CD4-positive, alpha-beta T cell (primary cell): ENCODE results near the gene KHK. TPM values are rescaled to one million over a fixed set of nuclear protein-coding genes. Genes with fewer than 3 reads are reported as not detected.

ENCODE experiments used
- ATAC-seq: fragments of 200-7000 bp; cut with Tn5 transposase; one replicate; pipeline ENCODE4 v1.10.0; 2022; ENCODE audit warnings: mild to moderate bottlenecking; ENCODE audit not compliant: poor library complexity
- CTCF ChIA-PET: fragments of 350-600 bp; sonication (Branson Sonifier 250); formaldehyde crosslinking; loops from one replicate; lab custom pipeline; 2021; ENCODE audit warnings: antibody characterized with exemption, inconsistent platforms; lab: Charles Lee
- POLR2A ChIA-PET: fragments of 350-600 bp; sonication (Branson Sonifier 250); formaldehyde crosslinking; loops from one replicate; lab custom pipeline; 2021; ENCODE audit warnings: antibody characterized with exemption, inconsistent platforms; lab: Charles Lee
- DNase-seq, 14 experiments: peaks; one replicate each; pipeline ENCODE4 v3.0.0-alpha.2; 2013 to 2020; ENCODE audit warnings: mixed read lengths in 2 of 14
- H3K27ac ChIP-seq, 2 donors: one replicate each; pipeline versions ENCODE4 v1.5.1 to v1.7.0; 2013; ENCODE audit warnings: low read length in 2 of 2, low read depth in 1 of 2, mild to moderate bottlenecking in 1 of 2
- H3K27me3 ChIP-seq, 2 experiments: 1 replicate in 1 of 2; 2 replicates in 1 of 2; pipeline versions ENCODE4 v1.6.1 to v1.7.0; 2013; ENCODE audit warnings: low read length in 2 of 2, control low read depth in 1 of 2, mild to moderate bottlenecking in 1 of 2, moderate library complexity in 1 of 2; ENCODE audit not compliant: insufficient read depth in 2 of 2, control insufficient read depth in 1 of 2
- H3K36me3 ChIP-seq: one replicate; pipeline ENCODE4 v1.6.1; 2013; ENCODE audit warnings: low read length, control low read depth; ENCODE audit not compliant: insufficient read depth
- H3K4me1 ChIP-seq: one replicate; pipeline ENCODE4 v1.6.1; 2013; ENCODE audit warnings: low read length, control low read depth; ENCODE audit not compliant: insufficient read depth
- H3K4me3 ChIP-seq: one replicate; pipeline ENCODE4 v1.5.1; 2013; ENCODE audit warnings: mild to moderate bottlenecking, low read length, moderate library complexity
- H3K9me3 ChIP-seq, 2 experiments: 1 replicate in 1 of 2; 2 replicates in 1 of 2; pipeline versions ENCODE4 v1.6.1 to v1.7.0; 2013; ENCODE audit warnings: low read length in 2 of 2, mild to moderate bottlenecking in 2 of 2, control low read depth in 1 of 2, moderate library complexity in 1 of 2; ENCODE audit not compliant: control insufficient read depth in 1 of 2, insufficient read depth in 1 of 2
- H3K27ac Mint-ChIP-seq: one replicate; pipeline ENCODE4 v1.8.0; 2020; ENCODE audit warnings: mixed read lengths
- H3K27me3 Mint-ChIP-seq: one replicate; pipeline ENCODE4 v1.8.0; 2021; ENCODE audit warnings: mixed read lengths
- H3K36me3 Mint-ChIP-seq: one replicate; pipeline ENCODE4 v1.8.0; 2021; ENCODE audit warnings: low read depth, mixed read lengths
- H3K4me1 Mint-ChIP-seq: one replicate; pipeline ENCODE4 v1.8.0; 2021; ENCODE audit warnings: low read depth, mixed read lengths
- H3K4me3 Mint-ChIP-seq: one replicate; pipeline ENCODE4 v1.8.0; 2020; ENCODE audit warnings: mild to moderate bottlenecking, mixed read lengths
- H3K9me3 Mint-ChIP-seq: one replicate; pipeline ENCODE4 v1.8.0; 2020; ENCODE audit warnings: mixed read lengths
- CTCF ChIP-seq: fragments of 200-600 bp; IDR thresholded peaks from one replicate; pipeline ENCODE4 v1.8.0; 2022; ENCODE audit warnings: antibody characterized with exemption, mild to moderate bottlenecking
- intact Hi-C, 2 experiments: fragments of 100-400 bp; cut with DNase I in 1 of 2; cut with micrococcal nuclease in 1 of 2; formaldehyde crosslinking; loops; one replicate each; pipeline versions ENCODE4 v1.15.1 to v1.9.0; 2023 to 2025; cut with DNase I, micrococcal nuclease
- total RNA-seq, 174 experiments: library from RNA in 2 of 174; stranded (reverse) in 2 of 174; gene quantifications; one replicate each; pipeline ENCODE4 v1.2.3 and lab custom pipeline; 2021 to 2026

Gene KHK
- total RNA-seq, 2 experiments from 2014 or later = 4.7 TPM

GRCh38 chr2:27085062-27085672 lies 1.4 kb upstream of the KHK start:
- Histone ChIP-seq H3K27me3 (no peaks in the 10 kb centered on the region), H3K9me3 (no peaks in the 10 kb centered on the region), H3K36me3 (no peaks in the 10 kb centered on the region), H3K4me3 (peak overlapping the region; percentile 70), H3K27ac (peak overlapping the region; percentile 65 to 70), H3K4me1 (peaks cover 60% of the 10 kb centered on the region)
- no peaks in the 10 kb centered on the region for H3K9me3 Mint-ChIP-seq
- no peaks in the 10 kb centered on the region for H3K27me3 Mint-ChIP-seq
- ATAC-seq (no peak), DNase-seq (no peak)
- ChIA-PET CTCF (interaction anchor here (1.2 to 2.1 kb wide), 4 partner anchors 12 to 52 kb away, joined by 4 to 8 read pairs (median 4); partner anchors contain the start of genes AGBL5, OST4 and TMEM214), POLR2A (interaction anchor here (0.8 to 10.2 kb wide), 4 partner anchors 15 to 218 kb away, joined by 3 to 161 read pairs (median 58); partner anchors contain the start of genes AGBL5 and OST4)
- peaks cover 37% of the 10 kb centered on the region for H3K4me1 Mint-ChIP-seq
- intact Hi-C loops = loop anchor here in 1 of 2 experiments (5.0 kb wide), 2 partner anchors 123 to 287 kb away; partner anchors contain the start of genes EIF2B4 and SNX17
- no peak for TF ChIP-seq CTCF
- peak overlapping the region; percentile 35 for H3K27ac Mint-ChIP-seq
- no peaks in the 10 kb centered on the region for H3K36me3 Mint-ChIP-seq
- H3K4me3 Mint-ChIP-seq = peak overlapping the region; percentile 91

GRCh38 chr2:27085673-27086089 lies 891 bp upstream of the KHK start:
- peaks cover 55% of the 10 kb centered on the region for H3K4me1 ChIP-seq
- ATAC-seq = no peak
- peak overlapping the region; percentile 91 for H3K4me3 Mint-ChIP-seq
- H3K9me3 Mint-ChIP-seq = no peaks in the 10 kb centered on the region
- CTCF ChIA-PET = interaction anchor here (1.2 to 2.1 kb wide), 5 partner anchors 13 to 124 kb away, joined by 4 to 9 read pairs (median 4); partner anchors contain the start of genes AGBL5, OST4 and TMEM214
- peak in 5 of 14 experiments; percentile 17 to 58 (median 37) for DNase-seq
- H3K27ac Mint-ChIP-seq = peak overlapping the region; percentile 35
- peak overlapping the region; percentile 65 to 70 for H3K27ac ChIP-seq
- peaks cover 38% of the 10 kb centered on the region for H3K4me1 Mint-ChIP-seq
- H3K36me3 ChIP-seq = no peaks in the 10 kb centered on the region
- no peaks in the 10 kb centered on the region for H3K9me3 ChIP-seq
- intact Hi-C loops = loop anchor here in 1 of 2 experiments (1.0 to 5.0 kb wide), 8 partner anchors 14 to 287 kb away; partner anchors contain the start of genes ATRAID, CAD, EIF2B4 and OST4
- peak overlapping the region; percentile 70 for H3K4me3 ChIP-seq
- no peak for TF ChIP-seq CTCF
- POLR2A ChIA-PET = interaction anchor here (0.8 to 10.2 kb wide), 5 partner anchors 15 to 217 kb away, joined by 3 to 161 read pairs (median 4); partner anchors contain the start of genes AGBL5, OST4 and TMEM214
- no peaks in the 10 kb centered on the region for H3K27me3 ChIP-seq
- no peaks in the 10 kb centered on the region for H3K36me3 Mint-ChIP-seq
- no peaks in the 10 kb centered on the region for H3K27me3 Mint-ChIP-seq

- H3K27ac Mint-ChIP-seq = peak overlapping the region; percentile 81
- CTCF ChIA-PET = interaction anchor here (0.7 to 2.1 kb wide), 9 partner anchors 10 to 193 kb away, joined by 3 to 10 read pairs (median 4); partner anchors contain the start of genes AGBL5, OST4 and TMEM214
- peak; percentile 92 for ATAC-seq
- peak overlapping the region; percentile 91 for H3K4me3 Mint-ChIP-seq
- no peaks in the 10 kb centered on the region for H3K9me3 Mint-ChIP-seq
- Histone ChIP-seq H3K36me3 (no peaks in the 10 kb centered on the region), H3K27me3 (no peaks in the 10 kb centered on the region), H3K4me3 (peak overlapping the region; percentile 70), H3K9me3 (no peaks in the 10 kb centered on the region), H3K4me1 (peaks cover 50% of the 10 kb centered on the region), H3K27ac (peak overlapping the region; percentile 65 to 70)
- POLR2A ChIA-PET = interaction anchor here (1.0 to 10.2 kb wide), 7 partner anchors 11 to 217 kb away, joined by 3 to 161 read pairs (median 8); partner anchors contain the start of genes AGBL5, ATRAID, OST4 and SLC5A6
- H3K36me3 Mint-ChIP-seq = no peaks in the 10 kb centered on the region
- TF ChIP-seq CTCF = peak; percentile 75
- intact Hi-C loops = loop anchor here in 1 of 2 experiments (1.0 to 5.0 kb wide), 8 partner anchors 15 to 286 kb away; partner anchors contain the start of genes ATRAID, CAD, EIF2B4 and OST4
- peak; percentile 91 to 99 (median 98) for DNase-seq
- peaks cover 32% of the 10 kb centered on the region for H3K4me1 Mint-ChIP-seq
- H3K27me3 Mint-ChIP-seq = no peaks in the 10 kb centered on the region
Measured at GRCh38 chr2:27086090-27086723, 365 bp upstream of the KHK start.
